HAP-1 (cell line): Measurements from ENCODE around the gene DDX51.
"Not testable (repeated sequence)": the region's sequence is repeated elsewhere in the genome, so short reads cannot be mapped to it uniquely, and the experiment has no call there.

Source experiments
- DNase-seq, 2 experiments: peaks; one replicate each; pipeline ENCODE4 v3.0.0-alpha.2; 2016 to 2020; ENCODE audit warnings: low spot score in 2 of 2
- H3K27me3 ChIP-seq: fragments of 250-450 bp; sonication (Bioruptor Pico); 2 replicates; pipeline ENCODE4 v1.5.1; 2020; ENCODE audit warnings: low read depth, mild to moderate bottlenecking, moderate library complexity
- H3K36me3 ChIP-seq: fragments of 250-450 bp; sonication (Bioruptor Pico); replicated peaks from 2 replicates; pipeline ENCODE4 v1.5.1; 2020; ENCODE audit warnings: mild to moderate bottlenecking
- H3K4me1 ChIP-seq: fragments of 250-450 bp; sonication (Bioruptor Pico); 2 replicates; pipeline ENCODE4 v1.5.1; 2020; ENCODE audit warnings: mild to moderate bottlenecking
- H3K4me3 ChIP-seq: fragments of 250-450 bp; sonication (Bioruptor Pico); 2 replicates; pipeline ENCODE4 v1.5.1; 2020; ENCODE audit warnings: mild to moderate bottlenecking, moderate library complexity
- H3K9me3 ChIP-seq: fragments of 250-450 bp; sonication (Bioruptor Pico); 2 replicates; pipeline ENCODE4 v1.5.1; 2020; ENCODE audit warnings: mild to moderate bottlenecking, moderate library complexity
- in situ Hi-C: fragments of 300-500 bp; cut with MboI; formaldehyde crosslinking; loops from 3 replicates; pipeline ENCODE4 v1.14.3; 2020; ENCODE audit warnings: low sequenced_read_pairs, inconsistent platforms, mixed read lengths

DDX51 gene

DNA sequence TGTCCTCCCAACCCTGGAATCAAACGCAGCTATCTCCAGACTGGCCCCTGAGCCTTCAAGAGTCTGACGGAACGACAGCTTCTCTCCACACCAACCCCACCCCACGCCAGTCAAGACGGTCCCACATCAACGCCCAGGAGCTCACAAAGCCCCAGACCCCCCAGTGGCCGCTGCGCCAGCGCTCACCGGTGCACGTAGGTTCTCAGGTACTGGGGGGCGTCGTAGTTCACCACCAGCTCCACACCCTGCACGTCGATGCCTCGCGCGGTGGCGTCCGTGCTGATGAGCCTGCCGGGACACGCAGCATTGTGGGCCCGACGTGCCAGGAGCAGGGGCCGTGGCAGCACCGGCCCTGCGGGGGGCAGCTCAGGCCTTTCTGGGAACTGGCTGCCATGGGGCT, 4.2 kb downstream of the DDX51 start:
- Histone ChIP-seq H3K9me3 (no peaks in the 10 kb centered on the region), H3K27me3 (no peaks in the 10 kb centered on the region), H3K4me1 (0 out of 2 replicates have a peak, but pooled peaks cover 3% of the 10 kb centered on the region), H3K4me3 (no peak overlapping the region), H3K36me3 (peaks cover 42% of the 10 kb centered on the region)
- in situ Hi-C loops, result no loop called here
- no peak for DNase-seq

GRCh38 chr12:132138941-132139871, 4.9 kb downstream of the DDX51 start:
- H3K4me3 ChIP-seq, result no peak overlapping the region
- DNase-seq, result no peak
- 0 out of 2 replicates have a peak, but pooled peaks cover 3% of the 10 kb centered on the region for H3K4me1 ChIP-seq
- H3K36me3 ChIP-seq, result peaks cover 42% of the 10 kb centered on the region
- in situ Hi-C loops, result no loop called here
- no peaks in the 10 kb centered on the region for H3K9me3 ChIP-seq
- no peaks in the 10 kb centered on the region for H3K27me3 ChIP-seq

DNA sequence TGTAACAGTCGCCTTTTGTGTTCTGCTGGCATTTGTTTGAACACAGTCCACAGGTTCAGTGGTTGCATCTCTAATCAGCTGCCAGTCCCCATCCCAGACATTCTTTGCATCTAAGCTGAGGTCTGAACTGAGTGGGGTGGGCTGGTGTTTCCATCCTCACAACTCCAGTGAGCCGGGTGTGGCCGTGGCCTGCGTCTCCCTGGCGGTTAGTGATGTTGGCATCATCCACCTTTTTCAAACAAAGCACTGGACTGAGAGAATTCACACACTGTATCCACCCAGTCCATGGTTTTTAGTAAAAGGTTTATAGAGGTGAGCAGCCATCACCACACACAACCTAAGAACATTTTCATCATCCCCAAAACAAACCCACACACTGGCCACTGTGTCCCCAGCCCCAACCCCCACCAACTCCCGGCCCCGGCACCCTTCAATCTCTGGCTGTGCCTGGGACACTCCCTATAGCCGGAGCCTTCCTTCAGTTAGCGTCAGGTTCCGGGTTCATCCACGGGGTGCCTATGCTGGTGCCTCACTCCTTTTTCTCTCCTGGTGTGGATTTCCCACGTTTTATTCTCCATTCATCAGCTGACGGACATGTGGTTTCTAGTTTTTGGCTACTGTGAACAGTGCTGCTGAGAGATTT, 6.5 kb downstream of the DDX51 start:
- no peak overlapping the region for H3K4me3 ChIP-seq
- no peak for DNase-seq
- H3K27me3 ChIP-seq, result no peaks in the 10 kb centered on the region
- H3K9me3 ChIP-seq, result no peaks in the 10 kb centered on the region
- in situ Hi-C loops, result no loop called here
- peaks cover 40% of the 10 kb centered on the region for H3K36me3 ChIP-seq
- no peaks in the 10 kb centered on the region for H3K4me1 ChIP-seq

DNA sequence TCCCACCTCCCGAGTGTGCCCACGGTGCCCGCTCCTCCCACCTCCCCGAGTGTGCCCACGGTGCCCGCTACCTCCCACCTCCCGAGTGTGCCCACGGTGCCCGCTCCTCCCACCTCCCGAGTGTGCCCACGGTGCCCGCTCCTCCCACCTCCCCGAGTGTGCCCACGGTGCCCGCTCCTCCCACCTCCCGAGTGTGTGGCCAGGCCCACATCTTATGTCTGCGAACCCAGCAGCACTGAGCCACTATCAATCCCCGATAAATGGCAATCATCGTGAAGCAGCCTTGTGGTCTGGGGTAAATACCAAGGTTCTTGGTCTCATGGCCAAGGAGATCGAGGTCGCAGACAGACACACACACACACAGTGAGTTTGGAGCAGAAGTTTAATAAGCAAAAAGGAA, 7.9 kb downstream of the DDX51 start:
- DNase-seq, H3K9me3 ChIP-seq, H3K4me3 ChIP-seq, in situ Hi-C loops, H3K4me1 ChIP-seq, H3K27me3 ChIP-seq: not testable (repeated sequence)
- peaks cover 26% of the 10 kb centered on the region for H3K36me3 ChIP-seq

DNA sequence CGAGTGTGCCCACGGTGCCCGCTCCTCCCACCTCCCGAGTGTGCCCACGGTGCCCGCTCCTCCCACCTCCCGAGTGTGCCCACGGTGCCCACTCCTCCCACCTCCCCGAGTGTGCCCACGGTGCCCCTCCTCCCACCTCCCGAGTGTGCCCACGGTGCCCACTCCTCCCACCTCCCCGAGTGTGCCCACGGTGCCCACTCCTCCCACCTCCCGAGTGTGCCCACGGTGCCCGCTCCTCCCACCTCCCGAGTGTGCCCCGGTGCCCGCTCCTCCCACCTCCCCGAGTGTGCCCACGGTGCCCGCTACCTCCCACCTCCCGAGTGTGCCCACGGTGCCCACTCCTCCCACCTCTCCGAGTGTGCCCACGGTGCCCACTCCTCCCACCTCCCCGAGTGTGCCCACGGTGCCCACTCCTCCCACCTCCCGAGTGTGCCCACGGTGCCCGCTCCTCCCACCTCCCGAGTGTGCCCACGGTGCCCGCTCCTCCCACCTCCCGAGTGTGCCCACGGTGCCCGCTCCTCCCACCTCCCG, 9.4 kb downstream of the DDX51 start:
- DNase-seq, H3K4me1 ChIP-seq, H3K27me3 ChIP-seq, in situ Hi-C loops, H3K4me3 ChIP-seq, H3K9me3 ChIP-seq: not testable (repeated sequence)
- H3K36me3 ChIP-seq, result peaks cover 11% of the 10 kb centered on the region

DNA sequence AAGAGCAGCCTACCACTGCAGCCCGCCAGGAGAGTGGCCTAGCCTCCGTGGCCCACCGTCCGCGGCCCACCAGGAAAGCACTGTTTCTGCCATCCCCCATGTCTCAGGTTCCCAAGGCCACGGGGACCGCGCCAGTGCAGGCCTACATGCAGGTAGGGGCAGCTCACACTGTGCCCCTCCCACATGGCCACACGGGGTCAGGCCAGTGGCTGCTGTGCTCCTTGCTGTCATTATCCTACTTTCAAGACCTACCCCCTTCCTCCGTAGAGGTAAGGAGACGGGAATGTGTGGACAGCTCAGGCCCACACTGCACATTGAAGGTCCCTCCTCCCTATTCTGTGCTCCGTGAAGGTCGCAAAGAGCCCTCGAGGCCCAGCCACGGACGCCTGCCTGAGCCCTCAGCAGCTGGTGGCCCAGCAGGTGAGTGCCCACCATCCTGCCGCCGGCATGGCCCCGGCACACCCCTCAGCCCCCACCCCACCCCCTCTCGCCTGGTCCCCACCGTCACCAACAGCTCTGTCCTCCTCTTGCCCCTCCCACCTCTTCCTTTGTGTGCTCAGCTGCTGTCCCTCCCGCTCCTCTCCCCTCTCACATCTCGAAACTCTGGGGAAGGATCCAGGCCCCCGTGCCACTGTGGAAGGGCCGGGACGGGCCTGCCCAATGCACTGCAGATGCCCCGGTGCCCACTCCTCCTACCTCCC, 10.0 kb downstream of the DDX51 start:
- no peaks in the 10 kb centered on the region for H3K4me1 ChIP-seq
- no peaks in the 10 kb centered on the region for H3K9me3 ChIP-seq
- peaks cover 5% of the 10 kb centered on the region for H3K36me3 ChIP-seq
- no peaks in the 10 kb centered on the region for H3K27me3 ChIP-seq
- in situ Hi-C loops, result no loop called here
- no peak overlapping the region for H3K4me3 ChIP-seq
- no peak for DNase-seq

GRCh38 chr12:132132609-132133430, 11.3 kb downstream of the DDX51 start:
- H3K27me3 ChIP-seq, result no peaks in the 10 kb centered on the region
- H3K4me3 ChIP-seq, result no peak overlapping the region
- H3K9me3 ChIP-seq, result 0 out of 2 replicates have a peak, but pooled peaks cover 1% of the 10 kb centered on the region
- in situ Hi-C loops, result no loop called here
- H3K36me3 ChIP-seq, result no peaks in the 10 kb centered on the region
- DNase-seq, result no peak
- H3K4me1 ChIP-seq, result no peaks in the 10 kb centered on the region

DNA sequence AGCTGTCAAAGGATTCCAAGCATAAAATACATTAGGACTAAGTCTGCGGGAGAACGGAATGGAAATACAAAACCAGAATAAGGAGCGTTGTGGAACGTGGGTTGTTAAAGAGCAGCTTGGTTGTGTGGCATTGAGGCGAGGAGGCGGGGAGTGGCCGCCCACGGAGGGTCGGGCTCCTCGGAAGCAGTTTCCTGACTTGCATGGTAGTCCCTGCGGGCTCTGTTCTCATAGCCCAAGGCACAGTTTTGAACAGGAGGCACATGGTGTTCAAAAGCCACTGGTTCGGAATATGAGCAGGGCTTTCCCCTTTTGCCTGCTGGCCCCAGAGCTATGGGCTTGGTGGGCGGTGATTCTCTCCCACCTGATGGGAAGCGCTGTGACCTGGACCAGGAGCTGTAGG, 12.2 kb downstream of the DDX51 start:
- no peaks in the 10 kb centered on the region for H3K4me1 ChIP-seq
- DNase-seq, result no peak
- H3K9me3 ChIP-seq, result 0 out of 2 replicates have a peak, but pooled peaks cover 2% of the 10 kb centered on the region
- H3K27me3 ChIP-seq, result no peaks in the 10 kb centered on the region
- H3K4me3 ChIP-seq, result no peak overlapping the region
- peaks cover 9% of the 10 kb centered on the region for H3K36me3 ChIP-seq
- in situ Hi-C loops, result no loop called here

- peaks cover 15% of the 10 kb centered on the region for H3K36me3 ChIP-seq
- H3K4me1 ChIP-seq, result no peaks in the 10 kb centered on the region
- H3K27me3 ChIP-seq, result no peaks in the 10 kb centered on the region
- no peak overlapping the region for H3K4me3 ChIP-seq
- in situ Hi-C loops, result no loop called here
- 0 out of 2 replicates have a peak, but pooled peaks cover 2% of the 10 kb centered on the region for H3K9me3 ChIP-seq
- DNase-seq, result no peak
Observed at GRCh38 chr12:132131229-132131628, 12.9 kb downstream of the DDX51 start.

GRCh38 chr12:132130690-132131089, 13.4 kb downstream of the DDX51 start:
- H3K4me3 ChIP-seq, result no peak overlapping the region
- in situ Hi-C loops, result no loop called here

GRCh38 chr12:132129007-132129406, 15.1 kb downstream of the DDX51 start:
- Histone ChIP-seq H3K27me3 (no peaks in the 10 kb centered on the region), H3K9me3 (0 out of 2 replicates have a peak, but pooled peaks cover 2% of the 10 kb centered on the region), H3K4me1 (no peaks in the 10 kb centered on the region), H3K4me3 (no peak overlapping the region), H3K36me3 (peaks cover 23% of the 10 kb centered on the region)
- no peak for DNase-seq
- in situ Hi-C loops, result no loop called here

More at GRCh38 chr12:132130690-132131089, 13.4 kb downstream of the DDX51 start:
- Histone ChIP-seq H3K9me3 (0 out of 2 replicates have a peak, but pooled peaks cover 2% of the 10 kb centered on the region), H3K27me3 (no peaks in the 10 kb centered on the region), H3K4me1 (no peaks in the 10 kb centered on the region), H3K36me3 (peaks cover 20% of the 10 kb centered on the region)
- no peak for DNase-seq

DNA sequence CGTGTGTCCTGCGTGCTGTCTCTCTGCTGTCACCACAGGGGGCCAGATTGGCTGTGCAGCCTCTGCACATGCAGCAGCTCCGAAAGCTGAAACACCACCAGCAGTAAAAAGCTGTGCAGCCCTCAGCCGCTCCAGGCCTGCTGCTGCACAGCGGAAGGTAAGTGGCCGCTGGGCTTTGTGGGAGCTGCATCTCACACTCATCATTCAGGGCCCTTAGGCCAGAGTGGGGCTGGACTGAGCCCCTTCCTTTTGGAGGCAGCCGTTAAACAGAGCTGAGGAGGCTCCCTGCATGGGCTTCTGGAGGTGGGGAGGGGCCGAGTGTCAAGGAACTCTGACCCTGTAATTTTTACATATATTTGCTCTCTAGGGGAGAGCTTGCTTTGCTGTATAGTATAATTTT, 17.1 kb downstream of the DDX51 start:
- Histone ChIP-seq H3K27me3 (no peaks in the 10 kb centered on the region), H3K4me3 (no peak overlapping the region), H3K4me1 (no peaks in the 10 kb centered on the region), H3K36me3 (peaks cover 27% of the 10 kb centered on the region), H3K9me3 (0 out of 2 replicates have a peak, but pooled peaks cover 2% of the 10 kb centered on the region)
- in situ Hi-C loops, result no loop called here
- DNase-seq, result no peak

- H3K36me3 ChIP-seq, result peaks cover 27% of the 10 kb centered on the region
- in situ Hi-C loops, result no loop called here
- no peak for DNase-seq
Observed at GRCh38 chr12:132125736-132126135, 18.4 kb downstream of the DDX51 start.

More at GRCh38 chr12:132125736-132126135, 18.4 kb downstream of the DDX51 start:
- no peaks in the 10 kb centered on the region for H3K27me3 ChIP-seq
- no peaks in the 10 kb centered on the region for H3K4me1 ChIP-seq
- H3K9me3 ChIP-seq, result 0 out of 2 replicates have a peak, but pooled peaks cover 2% of the 10 kb centered on the region
- H3K4me3 ChIP-seq, result no peak overlapping the region
